Endothelial cell of umbilical vein (primary cell): ENCODE results near the gene TMEM178B. TPM values are rescaled to one million over a fixed set of nuclear protein-coding genes. Genes with fewer than 3 reads are reported as not detected.

ENCODE experiments used
- BruUV-seq: library from RNA; stranded (reverse); fragments of 400-500 nt; replicated peaks from 2 replicates; lab custom pipeline; 2021; lab: Mats Ljungman, UMichigan
- CTCF ChIA-PET: fragments of 300-600, 350-600 bp; sonication (Branson Sonifier 250); formaldehyde crosslinking; loops from one replicate; lab custom pipeline; 2021; ENCODE audit warnings: antibody characterized with exemption, inconsistent platforms; lab: Charles Lee
- POLR2A ChIA-PET: fragments of 300-600, 350-600 bp; sonication (Branson Sonifier 250); formaldehyde crosslinking; loops from one replicate; lab custom pipeline; 2021; ENCODE audit warnings: antibody characterized with exemption, inconsistent platforms; lab: Charles Lee
- DNase-seq: peaks from one replicate; pipeline ENCODE4 v3.0.0-alpha.2; 2011; ENCODE audit warnings: low read depth, low spot score
- FAIRE-seq: peaks from 2 replicates; lab custom pipeline; 2011; peaks lifted over from hg19 to GRCh38; lab: Jason Lieb, UNC
- H2AFZ ChIP-seq: 2 replicates; pipeline ENCODE4 v1.6.0; 2012; ENCODE audit warnings: low read depth, low read length, control low read depth, inconsistent platforms
- H3K27ac ChIP-seq: 2 replicates; pipeline ENCODE4 v1.5.1; 2011; ENCODE audit warnings: low read depth, mild to moderate bottlenecking, control low read depth, low read length, moderate library complexity; ENCODE audit not compliant: insufficient read depth
- H3K27me3 ChIP-seq, 2 experiments: 2 replicates each; pipeline versions ENCODE4 v1.6.0 to v1.6.1; 2011; ENCODE audit warnings: low read length in 2 of 2, mixed read lengths in 1 of 2; ENCODE audit not compliant: control insufficient read depth in 2 of 2, insufficient read depth in 2 of 2
- H3K36me3 ChIP-seq, 2 experiments: 2 replicates in 1 of 2; 3 replicates in 1 of 2; pipeline ENCODE4 v1.5.1; 2011; ENCODE audit warnings: low read length in 2 of 2, mild to moderate bottlenecking in 1 of 2, moderate library complexity in 1 of 2; ENCODE audit not compliant: control insufficient read depth in 2 of 2, insufficient read depth in 2 of 2; ENCODE audit errors: extremely low read depth in 1 of 2
- H3K4me1 ChIP-seq: 3 replicates; pipeline ENCODE4 v1.5.1; 2011; ENCODE audit warnings: mild to moderate bottlenecking, low read length; ENCODE audit not compliant: control insufficient read depth, insufficient read depth; ENCODE audit errors: extremely low read depth
- H3K4me2 ChIP-seq: 2 replicates; pipeline ENCODE4 v1.6.1; 2011; ENCODE audit warnings: low read length, control low read depth, mixed read lengths; ENCODE audit not compliant: insufficient read depth
- H3K4me3 ChIP-seq, 3 experiments: fragments of 200-600 bp in 1 of 3; sonication (generic), shearing (Covaris generic) in 1 of 3; replicated peaks in 1 of 3; 2 replicates each; pipeline ENCODE4 v1.5.1; 2011 to 2016; ENCODE audit warnings: control low read depth in 3 of 3, low read length in 3 of 3, mild to moderate bottlenecking in 2 of 3, inconsistent platforms in 1 of 3, low read depth in 1 of 3, moderate library complexity in 1 of 3; ENCODE audit not compliant: insufficient read depth in 1 of 3
- H3K79me2 ChIP-seq: 2 replicates; pipeline ENCODE4 v1.6.0; 2012; ENCODE audit warnings: low read length, inconsistent platforms; ENCODE audit not compliant: control insufficient read depth, insufficient read depth
- H3K9ac ChIP-seq: replicated peaks from 2 replicates; pipeline ENCODE3; 2011; ENCODE audit warnings: low read length, control low read depth; ENCODE audit not compliant: insufficient read depth; ENCODE audit errors: extremely low read depth
- H3K9me1 ChIP-seq: replicated peaks from 3 replicates; pipeline ENCODE4 v1.6.0; 2011; ENCODE audit warnings: mild to moderate bottlenecking, low read length; ENCODE audit not compliant: control insufficient read depth, insufficient read depth; ENCODE audit errors: extremely low read depth
- H3K9me3 ChIP-seq: replicated peaks from 2 replicates; pipeline ENCODE4 v1.5.1; 2012; ENCODE audit warnings: low read length, inconsistent platforms; ENCODE audit not compliant: control insufficient read depth, insufficient read depth
- H4K20me1 ChIP-seq: replicated peaks from 2 replicates; pipeline ENCODE3; 2011; ENCODE audit warnings: mild to moderate bottlenecking, low read length; ENCODE audit not compliant: control insufficient read depth, insufficient read depth; ENCODE audit errors: extremely low read depth
- EZH2 ChIP-seq: IDR thresholded peaks from 2 replicates; pipeline ENCODE4 v1.6.1; 2012; ENCODE audit warnings: borderline replicate concordance, low read depth, mild to moderate bottlenecking, moderate library complexity, low read length, inconsistent platforms; ENCODE audit not compliant: severe bottlenecking
- GATA2 ChIP-seq: IDR thresholded peaks from 2 replicates; pipeline ENCODE4 v1.7.0; 2011; ENCODE audit warnings: low read depth, mild to moderate bottlenecking, moderate library complexity, mixed read lengths, low read length; ENCODE audit not compliant: insufficient read length, insufficient read depth
- JUN ChIP-seq: IDR thresholded peaks from 2 replicates; pipeline ENCODE4 v1.6.1; 2011; ENCODE audit warnings: borderline replicate concordance, low read depth; ENCODE audit not compliant: insufficient read length, insufficient read depth
- POLR2A ChIP-seq: IDR thresholded peaks from 2 replicates; pipeline ENCODE4 v1.6.1; 2012; ENCODE audit warnings: low read depth, mild to moderate bottlenecking, control low read depth, low read length
- POLR2AphosphoS5 ChIP-seq: IDR thresholded peaks from 2 replicates; pipeline ENCODE4 v1.6.1; 2012; ENCODE audit warnings: low read depth, mild to moderate bottlenecking, control low read depth, low read length, moderate library complexity; ENCODE audit not compliant: insufficient read depth
- dilution Hi-C: fragments of 300-500 bp; cut with MboI; formaldehyde crosslinking; loops from one replicate; pipeline ENCODE4 v1.15.0; 2019; ENCODE audit warnings: low sequenced_read_pairs; ENCODE audit not compliant: extremely low pct_ligation_motif_present
- intact Hi-C: fragments of 100-400 bp; cut with micrococcal nuclease; formaldehyde crosslinking; loops from one replicate; pipeline ENCODE4 v1.10.0; 2022
- polyA plus RNA-seq, 4 experiments: library from polyadenylated mRNA; depleted of rRNA in 3 of 4; stranded (reverse) in 3 of 4; unstranded in 1 of 4; fragments of >200 nt; gene quantifications; 2 replicates each; pipeline versions ENCODE4 v1.2.1 to v1.2.3, GENCODE V29; 2011 to 2012; ENCODE audit warnings: missing spikeins in 1 of 4
- total RNA-seq: library from RNA; stranded (reverse); gene quantifications from 2 replicates; pipeline ENCODE4 v1.2.3, GENCODE V29; 2021
- TF ChIP-seq, protein P1 (sequence below), 2 donors: IDR thresholded peaks; 1 replicate in 1 of 2; 2 replicates in 1 of 2; pipeline ENCODE4 v1.5.1; 2011; ENCODE audit warnings: low read length in 2 of 2, mild to moderate bottlenecking in 2 of 2, moderate library complexity in 2 of 2, control low read depth in 1 of 2, inconsistent platforms in 1 of 2, low read depth in 1 of 2; ENCODE audit not compliant: insufficient read depth in 1 of 2; ENCODE audit errors: extremely low read depth in 1 of 2

Gene TMEM178B
- total and polyA plus RNA-seq, 2 donors (not counting 3 experiments of a cell fraction or from before 2014, with no cell fraction given), result not detected

DNA sequence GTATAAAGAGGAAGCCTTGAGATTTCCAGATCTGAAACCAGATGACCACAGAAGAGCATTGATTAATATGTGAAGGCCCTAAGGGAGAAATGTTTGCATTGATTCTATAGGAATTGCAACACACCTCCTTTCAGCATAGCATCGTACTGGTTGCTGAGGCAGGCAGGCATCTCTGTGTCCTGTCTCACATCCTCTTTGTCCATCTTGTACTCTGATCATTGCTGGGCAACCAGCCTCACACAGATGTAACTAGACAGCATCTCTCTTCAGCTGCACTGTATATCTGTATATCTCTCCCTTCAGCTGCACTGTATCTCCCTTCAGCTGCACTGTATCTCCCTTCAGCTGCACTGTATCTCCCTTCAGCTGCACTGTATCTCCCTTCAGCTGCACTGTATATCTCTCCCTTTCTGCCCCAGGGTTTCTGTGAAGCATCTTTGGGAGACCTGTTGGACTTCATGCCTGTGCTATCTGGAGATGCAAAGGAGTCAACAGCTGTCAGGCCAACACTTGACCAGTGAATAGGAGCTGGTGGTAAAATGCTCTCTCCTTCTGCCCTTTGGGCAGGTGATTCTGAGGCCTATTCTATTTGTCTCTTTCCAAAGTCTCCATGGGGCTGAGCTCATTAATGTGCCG lies 40.3 kb downstream of the TMEM178B start:
- POLR2A ChIA-PET, result no interaction called here
- Histone ChIP-seq H3K9me1 (no peaks in the 10 kb centered on the region), H3K4me2 (no peak overlapping the region), H3K79me2 (no peaks in the 10 kb centered on the region), H3K4me1 (no peaks in the 10 kb centered on the region), H3K9ac (no peak overlapping the region), H3K4me3 (no peak overlapping the region), H3K27ac (no peak overlapping the region), H2AFZ (no peak overlapping the region), H3K36me3 (no peaks in the 10 kb centered on the region), H3K27me3 (no peaks in the 10 kb centered on the region), H3K9me3 (no peaks in the 10 kb centered on the region), H4K20me1 (no peaks in the 10 kb centered on the region)
- dilution Hi-C loops (no loop called here), intact Hi-C loops (no loop called here)
- CTCF ChIA-PET, result no interaction called here
- DNase-seq (no peak), FAIRE-seq (no peak)
- TF ChIP-seq JUN (no peak), POLR2AphosphoS5 (no peak), EZH2 (no peak), POLR2A (no peak), GATA2 (no peak)
- TF ChIP-seq, protein P1, sequence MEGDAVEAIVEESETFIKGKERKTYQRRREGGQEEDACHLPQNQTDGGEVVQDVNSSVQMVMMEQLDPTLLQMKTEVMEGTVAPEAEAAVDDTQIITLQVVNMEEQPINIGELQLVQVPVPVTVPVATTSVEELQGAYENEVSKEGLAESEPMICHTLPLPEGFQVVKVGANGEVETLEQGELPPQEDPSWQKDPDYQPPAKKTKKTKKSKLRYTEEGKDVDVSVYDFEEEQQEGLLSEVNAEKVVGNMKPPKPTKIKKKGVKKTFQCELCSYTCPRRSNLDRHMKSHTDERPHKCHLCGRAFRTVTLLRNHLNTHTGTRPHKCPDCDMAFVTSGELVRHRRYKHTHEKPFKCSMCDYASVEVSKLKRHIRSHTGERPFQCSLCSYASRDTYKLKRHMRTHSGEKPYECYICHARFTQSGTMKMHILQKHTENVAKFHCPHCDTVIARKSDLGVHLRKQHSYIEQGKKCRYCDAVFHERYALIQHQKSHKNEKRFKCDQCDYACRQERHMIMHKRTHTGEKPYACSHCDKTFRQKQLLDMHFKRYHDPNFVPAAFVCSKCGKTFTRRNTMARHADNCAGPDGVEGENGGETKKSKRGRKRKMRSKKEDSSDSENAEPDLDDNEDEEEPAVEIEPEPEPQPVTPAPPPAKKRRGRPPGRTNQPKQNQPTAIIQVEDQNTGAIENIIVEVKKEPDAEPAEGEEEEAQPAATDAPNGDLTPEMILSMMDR (IDR thresholded peaks at IDR 0.05; ENCODE audit: extremely low read depth in 1 of 2, insufficient read depth in 1 of 2, low read depth in 1 of 2, low read length in 2 of 2), result no peak
- no TSS peak for BruUV-seq
